Measurements from ENCODE around the gene AASDHPPT. TPM values are rescaled to one million over a fixed set of nuclear protein-coding genes. Genes with fewer than 3 reads are reported as not detected.
A peak's percentile ranks its signal among the peaks of the same experiment; 100 is the strongest.
"Not testable (repeated sequence)": the region's sequence is repeated elsewhere in the genome, so short reads cannot be mapped to it uniquely, and the experiment has no call there.

The AASDHPPT gene
- total RNA-seq: 28.0 TPM

DNA sequence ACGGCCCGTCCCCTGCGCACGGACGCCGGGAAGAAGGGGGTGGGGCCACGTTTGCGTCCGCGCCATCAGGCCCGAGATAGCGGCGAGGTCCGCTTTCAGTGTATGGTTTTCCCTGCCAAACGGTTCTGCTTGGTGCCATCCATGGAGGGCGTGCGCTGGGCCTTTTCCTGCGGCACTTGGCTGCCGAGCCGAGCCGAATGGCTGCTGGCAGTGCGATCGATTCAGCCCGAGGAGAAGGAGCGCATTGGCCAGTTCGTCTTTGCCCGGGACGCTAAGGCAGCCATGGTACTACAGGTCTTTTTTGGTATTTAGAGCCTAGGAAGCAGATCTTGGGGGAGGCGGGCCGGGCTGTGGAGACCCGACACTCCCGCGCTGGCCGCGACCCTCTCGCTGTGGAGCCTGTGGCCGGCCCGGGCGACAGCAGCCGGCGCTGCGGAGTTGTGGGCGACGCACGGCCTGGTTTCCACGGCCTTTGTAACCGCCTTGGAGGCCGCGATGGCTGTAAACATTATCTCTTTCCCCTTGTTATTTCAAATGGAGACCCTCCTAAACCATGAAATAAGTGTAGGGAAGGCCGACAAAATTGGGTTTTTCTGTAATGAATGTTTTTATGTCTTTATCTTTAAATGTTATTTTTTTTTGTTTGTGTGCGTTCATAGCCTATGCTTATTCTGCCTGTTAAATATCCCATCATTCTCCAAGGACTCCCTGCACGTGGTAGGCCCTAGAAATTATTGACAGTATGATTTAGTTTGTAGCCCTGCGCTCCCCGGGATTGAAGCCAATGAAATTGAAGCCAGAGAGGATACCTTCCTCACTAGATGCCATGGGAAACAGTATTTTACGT is at the start of gene AASDHPPT:
Gene AASDHPPT (plus strand): TSS at position 54 of the 847 bp plus-strand sequence. CDS start 49 bp downstream, at position 103.
- peak; percentile 24 for ATAC-seq
- no peak for DNase-seq (ENCODE audit: low spot score)
- intact Hi-C loops (cut with DNase I): no loop called here

DNA sequence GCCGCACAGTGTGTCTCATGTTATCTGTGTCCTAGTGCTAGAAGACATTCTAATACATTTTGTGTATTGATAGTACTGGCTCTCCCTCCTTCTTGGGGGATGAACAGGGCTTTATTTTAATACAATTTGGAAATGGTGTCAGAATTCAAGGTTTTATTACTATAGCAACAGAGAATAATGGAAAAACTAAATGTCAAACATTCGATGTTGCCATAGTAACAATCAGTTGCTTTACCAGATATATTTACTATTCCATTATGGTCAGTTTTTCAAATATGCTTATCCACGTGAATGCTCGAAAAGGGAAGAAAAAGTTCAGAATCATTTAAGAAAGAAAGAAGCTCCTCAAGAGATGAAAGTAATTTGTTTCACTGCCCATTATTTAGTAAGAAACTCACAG is 46.9 kb upstream of the AASDHPPT start:
- intact Hi-C loops (cut with DNase I): no loop called here
- DNase-seq (ENCODE audit: low spot score): no peak
- ATAC-seq: no peak

- intact Hi-C loops (cut with DNase I): no loop called here
- DNase-seq (ENCODE audit: low spot score) (no peak), ATAC-seq (no peak)
These were observed 46.2 kb upstream of the AASDHPPT start for GRCh38 chr11:106031202-106031810.

GRCh38 chr11:106031936-106032335 is 45.5 kb upstream of the AASDHPPT start:
- intact Hi-C loops (cut with DNase I): no loop called here
- ATAC-seq (no peak), DNase-seq (ENCODE audit: low spot score) (no peak)

GRCh38 chr11:106032861-106033260 is 44.6 kb upstream of the AASDHPPT start:
- DNase-seq (ENCODE audit: low spot score): no peak
- intact Hi-C loops (cut with DNase I): no loop called here
- ATAC-seq: no peak

GRCh38 chr11:106043540-106043939 is 33.9 kb upstream of the AASDHPPT start:
- DNase-seq (ENCODE audit: low spot score): no peak
- intact Hi-C loops (cut with DNase I): no loop called here
- no peak for ATAC-seq

DNA sequence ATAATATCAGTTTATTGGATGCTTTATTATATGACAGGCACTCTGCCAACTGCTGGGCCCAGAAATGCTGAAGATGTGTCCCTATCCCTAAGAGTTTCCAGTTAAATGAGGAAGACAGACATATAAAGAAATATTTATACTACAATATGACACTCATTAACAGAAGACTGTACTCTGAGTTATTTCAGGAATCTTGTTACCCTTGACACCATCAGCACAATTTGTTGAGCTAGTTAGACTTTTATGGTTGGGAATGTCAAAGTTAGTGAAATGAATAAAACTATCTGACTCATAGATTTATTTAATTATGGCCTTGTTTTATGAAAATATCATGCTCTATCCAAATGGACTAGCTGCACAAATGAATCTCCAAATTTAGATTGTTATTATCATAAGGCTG is 29.8 kb upstream of the AASDHPPT start:
- DNase-seq (ENCODE audit: low spot score): no peak
- no peak for ATAC-seq
- intact Hi-C loops (cut with DNase I): no loop called here

GRCh38 chr11:106049727-106050476 is 27.6 kb upstream of the AASDHPPT start:
- ATAC-seq (no peak), DNase-seq (ENCODE audit: low spot score) (no peak)
- intact Hi-C loops (cut with DNase I): no loop called here

- DNase-seq (ENCODE audit: low spot score): no peak
- intact Hi-C loops (cut with DNase I): no loop called here
- no peak for ATAC-seq
These were observed 26.4 kb upstream of the AASDHPPT start for GRCh38 chr11:106051103-106051502.

DNA sequence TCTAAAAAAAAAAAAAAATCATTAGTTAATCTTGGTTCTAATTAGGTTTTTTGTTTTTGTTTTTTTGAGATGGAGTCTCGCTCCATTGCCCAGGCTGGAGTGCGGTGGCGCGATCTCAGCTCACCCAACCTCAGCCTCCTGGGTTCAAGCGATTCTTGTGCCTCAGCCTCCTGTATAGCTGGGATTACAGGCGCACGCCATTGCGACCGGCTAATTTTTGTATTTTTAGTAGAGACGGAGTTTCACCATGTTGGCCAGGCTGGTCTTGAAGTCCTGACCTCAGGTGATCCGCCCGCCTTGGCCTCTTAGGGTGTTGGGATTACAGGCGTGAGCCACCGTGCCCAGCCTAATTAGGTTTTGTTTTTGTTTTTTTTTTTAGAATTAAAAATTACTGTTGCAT is 19.1 kb upstream of the AASDHPPT start:
- intact Hi-C loops (cut with DNase I); DNase-seq (ENCODE audit: low spot score); ATAC-seq: not testable (repeated sequence)

DNA sequence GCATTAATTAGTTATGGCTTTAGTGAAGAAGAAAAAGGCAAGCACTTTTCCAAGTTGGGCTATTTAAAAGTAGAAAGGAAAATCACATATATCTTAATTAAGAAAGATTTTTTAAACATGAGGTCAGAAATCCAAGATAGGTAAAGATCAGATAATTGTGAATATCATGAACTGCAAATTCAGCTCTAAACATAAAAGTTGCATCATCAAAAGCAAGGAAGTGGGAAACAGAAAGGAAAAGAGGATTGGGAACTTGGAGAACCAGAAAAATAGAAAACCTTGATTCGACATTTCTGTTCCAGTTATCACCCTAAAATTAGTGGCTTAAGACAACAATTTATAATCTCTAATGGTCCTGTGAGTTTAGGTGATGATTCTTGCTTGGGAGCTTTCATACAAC is 17.8 kb upstream of the AASDHPPT start:
- intact Hi-C loops (cut with DNase I): no loop called here
- DNase-seq (ENCODE audit: low spot score) (no peak), ATAC-seq (no peak)

DNA sequence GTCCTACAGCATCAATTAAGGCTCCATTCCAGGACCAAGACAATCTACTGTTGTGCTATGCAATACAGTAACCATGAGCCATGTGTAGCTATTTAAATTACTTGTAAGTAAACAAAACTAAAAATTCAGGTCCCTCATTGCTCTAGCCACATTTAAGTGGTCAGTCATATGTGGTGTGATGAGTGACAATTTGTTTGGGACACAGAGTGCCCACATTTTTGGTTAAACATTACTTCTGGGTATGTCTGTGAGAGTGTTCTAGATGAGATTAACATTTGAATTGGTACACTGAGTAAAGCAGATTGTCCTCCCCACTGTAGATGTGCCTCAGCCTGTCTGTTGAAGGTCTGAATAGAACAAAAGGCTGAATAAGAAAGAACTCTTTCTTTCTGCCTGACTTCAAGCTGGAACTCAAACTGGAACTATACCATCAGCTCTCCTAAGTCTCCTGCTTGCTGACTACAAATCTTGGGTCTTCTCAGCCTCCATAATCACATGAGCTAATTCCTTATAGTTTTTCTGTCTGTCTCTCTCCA is 16.1 kb upstream of the AASDHPPT start:
- DNase-seq (ENCODE audit: low spot score) (no peak), ATAC-seq (no peak)
- intact Hi-C loops (cut with DNase I): no loop called here

- no peak for DNase-seq (ENCODE audit: low spot score)
- ATAC-seq: no peak
- intact Hi-C loops (cut with DNase I): no loop called here
These were observed 15.2 kb upstream of the AASDHPPT start for GRCh38 chr11:106061954-106062949.

DNA sequence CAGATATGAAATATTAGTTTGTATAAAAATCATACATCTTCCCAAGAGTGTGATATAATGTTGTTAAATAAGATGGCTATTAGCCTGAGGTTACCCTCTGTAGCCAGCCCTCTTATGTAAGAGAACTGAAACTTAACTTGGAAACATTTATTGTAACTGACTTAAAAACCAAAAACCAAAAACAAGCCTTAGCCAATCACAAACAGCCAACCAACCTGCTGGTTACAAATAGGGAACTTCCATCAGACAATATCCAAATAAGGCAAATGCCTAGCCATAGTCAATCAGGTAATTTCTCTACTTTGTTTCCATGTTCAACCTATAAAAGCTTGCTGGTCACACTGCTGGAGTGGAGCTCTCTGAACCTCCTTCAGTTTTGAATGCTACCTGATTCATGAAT is 14.5 kb upstream of the AASDHPPT start:
- no peak for ATAC-seq
- DNase-seq (ENCODE audit: low spot score): no peak
- intact Hi-C loops (cut with DNase I): no loop called here

GRCh38 chr11:106070606-106071005 is 6.9 kb upstream of the AASDHPPT start:
- ATAC-seq: no peak
- no peak for DNase-seq (ENCODE audit: low spot score)
- intact Hi-C loops (cut with DNase I): no loop called here

- DNase-seq (ENCODE audit: low spot score): no peak
- intact Hi-C loops (cut with DNase I): no loop called here
- ATAC-seq: no peak
These were observed 4.7 kb upstream of the AASDHPPT start for GRCh38 chr11:106072804-106073203.

DNA sequence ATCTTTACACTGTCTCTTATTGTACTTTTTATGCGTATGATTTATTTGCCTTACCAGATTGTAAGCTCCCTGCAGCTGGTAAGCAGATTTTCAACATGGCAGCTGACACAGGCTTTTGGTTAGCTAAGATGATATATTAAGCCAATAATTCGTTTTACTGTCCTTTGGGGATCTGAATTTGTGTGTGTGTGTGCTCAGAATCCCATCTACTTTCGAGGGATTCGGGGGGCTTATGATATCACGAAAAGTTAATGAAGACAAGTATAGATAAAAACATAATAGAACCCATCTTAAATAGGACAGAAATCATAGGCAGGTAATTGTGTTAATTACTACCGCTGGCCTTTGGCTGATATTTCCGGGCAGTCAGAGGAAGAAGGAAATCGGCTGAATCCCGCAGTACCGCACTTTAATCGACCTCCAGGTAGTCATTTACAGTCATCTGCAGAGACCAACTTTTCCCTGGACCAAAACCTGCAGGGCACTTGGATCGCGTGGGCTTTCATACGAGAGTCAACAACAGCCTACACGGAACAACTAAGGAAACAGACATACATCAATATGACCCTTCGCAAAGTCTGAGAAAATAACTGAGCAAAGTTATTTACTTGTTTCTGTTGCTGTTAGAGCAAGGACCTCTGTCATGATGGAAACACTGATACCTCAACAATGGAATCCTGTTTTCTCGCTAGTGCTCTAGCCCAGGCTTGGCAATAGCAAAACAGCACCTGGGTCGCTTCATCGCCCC is 1.1 kb upstream of the AASDHPPT start:
- ATAC-seq: no peak
- intact Hi-C loops (cut with DNase I): no loop called here
- no peak for DNase-seq (ENCODE audit: low spot score)
